VCaP (cell line): ENCODE measurements around the gene VTI1A.
A peak's percentile ranks its signal among the peaks of the same experiment; 100 is the strongest.

Source experiments
- H3K27ac ChIP-seq: fragments of 450-650 bp; 2 replicates; pipeline ENCODE4 v1.5.1; 2017
- CTCF ChIP-seq: fragments of 450-650 bp; conservative IDR thresholded peaks from 2 replicates; pipeline ENCODE4 v1.5.1; 2017; ENCODE audit warnings: mild to moderate bottlenecking, moderate library complexity

VTI1A gene

GRCh38 chr10:112732277-112732921, 285.4 kb downstream of the VTI1A start:
- no peak for TF ChIP-seq CTCF
- no peak overlapping the region for H3K27ac ChIP-seq

- H3K27ac ChIP-seq = no peak overlapping the region
- no peak for TF ChIP-seq CTCF
Observed at GRCh38 chr10:112735041-112735695, 288.2 kb downstream of the VTI1A start.

- TF ChIP-seq CTCF = no peak
- peak overlapping the region; percentile 44 for H3K27ac ChIP-seq
Observed at GRCh38 chr10:112738606-112739591, 291.9 kb downstream of the VTI1A start.

GRCh38 chr10:112739592-112740353, 292.8 kb downstream of the VTI1A start:
- TF ChIP-seq CTCF = no peak
- no peak overlapping the region for H3K27ac ChIP-seq

- no peak for TF ChIP-seq CTCF
- peak overlapping the region; percentile 25 for H3K27ac ChIP-seq
Observed at GRCh38 chr10:112741830-112742402, 294.9 kb downstream of the VTI1A start.

GRCh38 chr10:112744181-112745096, 297.4 kb downstream of the VTI1A start:
- no peak overlapping the region for H3K27ac ChIP-seq

More at GRCh38 chr10:112744181-112745096, 297.4 kb downstream of the VTI1A start:
- no peak for TF ChIP-seq CTCF
